ENCODE results near the gene PLEKHG3. TPM values are rescaled to one million over a fixed set of nuclear protein-coding genes. Genes with fewer than 3 reads are reported as not detected.

PLEKHG3 gene
- total and polyA plus RNA-seq, 10 of the 15 experiments (the other 5 are each of a cell fraction or from before 2014, with no cell fraction given): 0.03 to 0.73 (median 0.07) TPM; not detected in 5

- Histone ChIP-seq H3K79me2 (ENCODE audit: control insufficient read depth, insufficient read depth, low read length) (no peaks in the 10 kb centered on the region), H2AFZ (ENCODE audit: control insufficient read depth, low read depth, low read length) (no peak overlapping the region), H3K9ac (ENCODE audit: control insufficient read depth, insufficient read depth, low read length) (no peak overlapping the region), H4K20me1 (ENCODE audit: control insufficient read depth, insufficient read depth) (no peaks in the 10 kb centered on the region), H3K4me3 (no peak overlapping the region), H3K27ac (ENCODE audit: control insufficient read depth, insufficient read depth) (no peak overlapping the region), H3K4me1 (ENCODE audit: control insufficient read depth, insufficient read depth, low read length) (no peaks in the 10 kb centered on the region), H3K9me3 (replicated peaks; ENCODE audit: control insufficient read depth, insufficient read depth, low read length) (no peaks in the 10 kb centered on the region; the same call in 2 of the 3 replicates), H3K36me3 (ENCODE audit: control insufficient read depth in 2 of 2, insufficient read depth in 2 of 2, low read length in 1 of 2) (no peaks in the 10 kb centered on the region), H3K27me3 (replicated peaks in 1 of 2; ENCODE audit: control insufficient read depth in 2 of 2, insufficient read depth in 2 of 2, low read length in 1 of 2) (peaks cover 0 to 1% of the 10 kb centered on the region in 2 experiments; a peak in 2 of 4 replicates), H3K4me2 (ENCODE audit: control insufficient read depth, insufficient read depth) (no peak overlapping the region)
- intact Hi-C loops (cut with micrococcal nuclease; ENCODE audit: unreplicated experiment) (no loop called here), in situ Hi-C loops (cut with MboI) (no loop called here)
- POLR2A ChIA-PET: interaction anchor here (0.6 kb wide), 1 partner anchor 201 kb away, joined by 5 read pairs; no protein-coding TSS in a partner anchor
- RAD21 ChIA-PET (ENCODE audit: unreplicated experiment): no interaction called here
- 52% methylated on average over 7 of the region's 7 CpGs for WGBS (ENCODE audit: insufficient coverage, insufficient replicate concordance, low lambda C conversion rate, missing lambda C conversion rate)
- no TSS peak for BruUV-seq (replicated peaks)
- ATAC-seq: no peak
- FAIRE-seq: no peak
- SMC1A ChIA-PET (ENCODE audit: uncharacterized antibody, unreplicated experiment): no interaction called here
- CTCF ChIA-PET: interaction anchor here (0.7 to 1.2 kb wide), 2 partner anchors 111 to 164 kb away, joined by 4 to 5 read pairs; no protein-coding TSS in a partner anchor
- no peak for TF ChIP-seq SMC3 (IDR thresholded peaks at IDR 0.05; ENCODE audit: borderline replicate concordance, low read length)
- TF ChIP-seq ZNF384 (IDR thresholded peaks at IDR 0.05; ENCODE audit: borderline replicate concordance, low read depth, low read length): no peak
- TF ChIP-seq RUNX3 (IDR thresholded peaks at IDR 0.05; ENCODE audit: low read length): no peak
- no peak for TF ChIP-seq POU2F2 (IDR thresholded peaks at IDR 0.05; ENCODE audit: borderline replicate concordance, low read depth, low read length)
- TF ChIP-seq ZNF622 (IDR thresholded peaks at IDR 0.05): no peak
- no peak for TF ChIP-seq WRNIP1 (IDR thresholded peaks at IDR 0.05; ENCODE audit: borderline replicate concordance, low read depth, low read length)
- no peak for TF ChIP-seq PAX5 (IDR thresholded peaks at IDR 0.05; ENCODE audit: borderline replicate concordance, low read depth, low read length)
- TF ChIP-seq PML (IDR thresholded peaks at IDR 0.05; ENCODE audit: low read length): no peak
- TF ChIP-seq IKZF1 (conservative IDR thresholded peaks at IDR 0.05): no peak
- TF ChIP-seq SUPT20H (IDR thresholded peaks at IDR 0.05; ENCODE audit: borderline replicate concordance, control insufficient read depth, low read depth, low read length): no peak
- no peak for DNase-seq (ENCODE audit: low read depth, low spot score)
These were observed 75.2 kb downstream of the PLEKHG3 start for GRCh38 chr14:64779472-64779871.
